ENCODE results near the gene ADGRD2. TPM values are rescaled to one million over a fixed set of nuclear protein-coding genes. Genes with fewer than 3 reads are reported as not detected.

Gene ADGRD2
- total RNA-seq, 3 donors from 2014 or later (not counting 1 experiment from before 2014, with no cell fraction given): not detected

- H3K9me3 ChIP-seq (ENCODE audit: control insufficient read depth, insufficient read depth, low read length): no peaks in the 10 kb centered on the region
- DNase-seq (no peak), ATAC-seq (no peak)
- 92% methylated on average over 7 of the region's 7 CpGs for WGBS (ENCODE audit: insufficient coverage)
- Mint-ChIP-seq H3K4me3 (no peak overlapping the region), H3K4me1 (no peaks in the 10 kb centered on the region), H3K36me3 (no peaks in the 10 kb centered on the region), H3K27me3 (ENCODE audit: low read depth in 2 of 2) (peaks cover 12% of the 10 kb centered on the region in 2 donors), H3K9me3 (no peaks in the 10 kb centered on the region), H3K27ac (no peak overlapping the region)
- no peaks in the 10 kb centered on the region for H3K27me3 ChIP-seq (ENCODE audit: control insufficient read depth, insufficient read depth, low read length)
- no peaks in the 10 kb centered on the region for H3K4me1 ChIP-seq (ENCODE audit: control insufficient read depth, insufficient read depth, low read length)
- TF ChIP-seq CTCF (IDR thresholded peaks at IDR 0.05): no peak
- no peaks in the 10 kb centered on the region for H3K36me3 ChIP-seq (ENCODE audit: control insufficient read depth, insufficient read depth, low read length)
- intact Hi-C loops (cut with micrococcal nuclease): no loop called here
- no peak overlapping the region for H3K4me3 ChIP-seq (ENCODE audit: low read length)
- no peak overlapping the region for H3K27ac ChIP-seq (ENCODE audit: low read length)
These were observed 67.9 kb downstream of the ADGRD2 start for GRCh38 chr9:124518116-124518515.

- no peak overlapping the region for H3K4me3 ChIP-seq (ENCODE audit: low read length)
- no peak overlapping the region for H3K4me3 Mint-ChIP-seq
- no peak for DNase-seq
- H3K27ac Mint-ChIP-seq: no peak overlapping the region
- no peaks in the 10 kb centered on the region for H3K4me1 ChIP-seq (ENCODE audit: control insufficient read depth, insufficient read depth, low read length)
- ATAC-seq: no peak
- H3K27me3 ChIP-seq (ENCODE audit: control insufficient read depth, insufficient read depth, low read length): no peaks in the 10 kb centered on the region
- no peaks in the 10 kb centered on the region for H3K4me1 Mint-ChIP-seq
- intact Hi-C loops (cut with micrococcal nuclease): no loop called here
- no peaks in the 10 kb centered on the region for H3K36me3 ChIP-seq (ENCODE audit: control insufficient read depth, insufficient read depth, low read length)
- H3K27ac ChIP-seq (ENCODE audit: low read length): no peak overlapping the region
- no peaks in the 10 kb centered on the region for H3K9me3 Mint-ChIP-seq
- H3K9me3 ChIP-seq (ENCODE audit: control insufficient read depth, insufficient read depth, low read length): no peaks in the 10 kb centered on the region
- WGBS (ENCODE audit: insufficient coverage): 95% methylated on average over 7 of the region's 7 CpGs
- peaks cover 12 to 16% of the 10 kb centered on the region in 2 donors for H3K27me3 Mint-ChIP-seq (ENCODE audit: low read depth in 2 of 2)
- no peak for TF ChIP-seq CTCF (IDR thresholded peaks at IDR 0.05)
- no peaks in the 10 kb centered on the region for H3K36me3 Mint-ChIP-seq
These were observed 70.0 kb downstream of the ADGRD2 start for GRCh38 chr9:124520206-124520596.

GRCh38 chr9:124521142-124521541 is 70.9 kb downstream of the ADGRD2 start:
- WGBS (ENCODE audit: insufficient coverage): 96% methylated on average over 3 of the region's 3 CpGs
- ATAC-seq (no peak), DNase-seq (no peak)
- no peaks in the 10 kb centered on the region for H3K4me1 ChIP-seq (ENCODE audit: control insufficient read depth, insufficient read depth, low read length)
- H3K27me3 ChIP-seq (ENCODE audit: control insufficient read depth, insufficient read depth, low read length): no peaks in the 10 kb centered on the region
- no peaks in the 10 kb centered on the region for H3K36me3 Mint-ChIP-seq
- no peaks in the 10 kb centered on the region for H3K9me3 ChIP-seq (ENCODE audit: control insufficient read depth, insufficient read depth, low read length)
- H3K4me1 Mint-ChIP-seq: no peaks in the 10 kb centered on the region
- peaks cover 12 to 16% of the 10 kb centered on the region in 2 donors for H3K27me3 Mint-ChIP-seq (ENCODE audit: low read depth in 2 of 2)
- H3K9me3 Mint-ChIP-seq: no peaks in the 10 kb centered on the region
- TF ChIP-seq CTCF (IDR thresholded peaks at IDR 0.05): no peak
- H3K4me3 Mint-ChIP-seq: no peak overlapping the region
- no peaks in the 10 kb centered on the region for H3K36me3 ChIP-seq (ENCODE audit: control insufficient read depth, insufficient read depth, low read length)
- intact Hi-C loops (cut with micrococcal nuclease): no loop called here
- H3K27ac Mint-ChIP-seq: no peak overlapping the region
- no peak overlapping the region for H3K4me3 ChIP-seq (ENCODE audit: low read length)
- H3K27ac ChIP-seq (ENCODE audit: low read length): no peak overlapping the region
